Caco-2 (cell line): ENCODE data around the gene MYO5B. TPM values are rescaled to one million over a fixed set of nuclear protein-coding genes. Genes with fewer than 3 reads are reported as not detected.

ENCODE experiments used
- BruUV-seq: library from RNA; stranded (reverse); fragments of 400-500 nt; replicated peaks from 2 replicates; lab custom pipeline; 2021; lab: Mats Ljungman, UMichigan
- CTCF ChIA-PET: fragments of 300-600 bp; sonication (Branson Sonifier 250); formaldehyde crosslinking; loops from one replicate; lab custom pipeline; 2022; ENCODE audit warnings: antibody characterized with exemption; lab: Charles Lee
- POLR2A ChIA-PET: fragments of 300-600 bp; sonication (Branson Sonifier 250); formaldehyde crosslinking; loops from one replicate; lab custom pipeline; 2022; ENCODE audit warnings: antibody characterized with exemption; lab: Charles Lee
- DNase-seq, 2 experiments: peaks; one replicate each; pipeline versions ENCODE4 v3.0.0 to v3.0.0-alpha.2; 2020 to 2022
- H3K27me3 ChIP-seq: replicated peaks from 2 replicates; pipeline ENCODE4 v1.6.0; 2011; ENCODE audit warnings: low read length; ENCODE audit not compliant: control insufficient read depth, insufficient read depth
- H3K36me3 ChIP-seq: 2 replicates; pipeline ENCODE4 v1.5.1; 2011; ENCODE audit warnings: low read length; ENCODE audit not compliant: control insufficient read depth, insufficient read depth
- H3K4me1 ChIP-seq: fragments of 250-450 bp; sonication (Bioruptor Pico); 2 replicates; pipeline ENCODE4 v1.5.1; 2020; ENCODE audit warnings: mild to moderate bottlenecking
- H3K4me3 ChIP-seq: 2 replicates; pipeline ENCODE4 v1.5.1; 2011; ENCODE audit warnings: low read depth, mild to moderate bottlenecking, control low read depth, low read length
- H3K9me3 ChIP-seq: fragments of 250-450 bp; sonication (Bioruptor Pico); 2 replicates; pipeline ENCODE4 v1.5.1; 2020; ENCODE audit warnings: mild to moderate bottlenecking, moderate library complexity
- H3K27ac Mint-ChIP-seq: one replicate; pipeline ENCODE4 v1.8.0; 2022; ENCODE audit warnings: mixed read lengths; ENCODE audit not compliant: unreplicated experiment
- H3K27me3 Mint-ChIP-seq: one replicate; pipeline ENCODE4 v1.8.0; 2022; ENCODE audit warnings: mixed read lengths; ENCODE audit not compliant: insufficient read depth, unreplicated experiment
- H3K36me3 Mint-ChIP-seq: one replicate; pipeline ENCODE4 v1.8.0; 2022; ENCODE audit warnings: mild to moderate bottlenecking, mixed read lengths; ENCODE audit not compliant: insufficient read depth, unreplicated experiment
- H3K4me1 Mint-ChIP-seq: one replicate; pipeline ENCODE4 v1.8.0; 2022; ENCODE audit warnings: low read depth, mixed read lengths; ENCODE audit not compliant: unreplicated experiment
- H3K4me3 Mint-ChIP-seq: one replicate; pipeline ENCODE4 v1.8.0; 2022; ENCODE audit warnings: mild to moderate bottlenecking, moderate library complexity, mixed read lengths; ENCODE audit not compliant: unreplicated experiment
- H3K9me3 Mint-ChIP-seq: one replicate; pipeline ENCODE4 v1.8.0; 2022; ENCODE audit warnings: mixed read lengths; ENCODE audit not compliant: unreplicated experiment
- intact Hi-C: fragments of 100-400 bp; cut with micrococcal nuclease; formaldehyde crosslinking; loops from one replicate; pipeline ENCODE4 v1.10.0; 2022; ENCODE audit not compliant: unreplicated experiment
- total RNA-seq: library from RNA; stranded (reverse); gene quantifications from 2 replicates; pipeline ENCODE4 v1.2.3, GENCODE V29; 2022
- TF ChIP-seq, protein P1 (sequence below), 2 experiments: fragments of 200-600 bp in 1 of 2; IDR thresholded peaks; 1 replicate in 1 of 2; 2 replicates in 1 of 2; pipeline versions ENCODE4 v1.5.1 to v1.8.0; 2011 to 2022; ENCODE audit warnings: antibody characterized with exemption in 1 of 2, control low read depth in 1 of 2, inconsistent platforms in 1 of 2, low read depth in 1 of 2, low read length in 1 of 2, mild to moderate bottlenecking in 1 of 2, moderate library complexity in 1 of 2; ENCODE audit not compliant: insufficient read depth in 1 of 2, severe bottlenecking in 1 of 2, unreplicated experiment in 1 of 2

MYO5B gene
- total RNA-seq, 1 experiment from 2014 or later = 28.3 TPM

DNA sequence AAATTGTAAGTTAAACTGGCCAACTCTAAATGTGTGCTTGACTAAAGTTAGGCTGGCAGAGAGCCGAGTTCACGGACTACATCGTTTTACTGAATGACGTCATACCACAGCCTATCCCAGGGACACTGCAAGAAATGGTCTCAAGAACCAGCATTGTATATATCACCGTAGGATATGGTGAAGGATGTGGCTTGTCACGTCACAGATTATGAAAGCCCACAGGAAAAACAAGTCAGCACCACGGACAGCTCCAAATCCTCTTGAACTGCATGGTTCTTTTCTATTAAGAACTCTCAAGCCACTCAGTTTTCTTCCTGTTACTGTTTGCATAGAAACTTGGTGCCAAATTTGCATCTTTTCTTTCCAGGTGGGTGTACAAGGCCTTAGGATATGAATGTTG, 296.5 kb downstream of the MYO5B start:
- intact Hi-C loops = no loop called here
- Mint-ChIP-seq H3K9me3 (no peaks in the 10 kb centered on the region), H3K36me3 (no peaks in the 10 kb centered on the region), H3K4me1 (no peaks in the 10 kb centered on the region), H3K27ac (no peak overlapping the region), H3K4me3 (no peak overlapping the region), H3K27me3 (no peaks in the 10 kb centered on the region)
- Histone ChIP-seq H3K27me3 (no peaks in the 10 kb centered on the region), H3K36me3 (no peaks in the 10 kb centered on the region; the same call in 1 of the 2 replicates), H3K4me1 (no peaks in the 10 kb centered on the region), H3K4me3 (no peak overlapping the region), H3K9me3 (no peaks in the 10 kb centered on the region)
- BruUV-seq = no TSS peak
- CTCF ChIA-PET = no interaction called here
- TF ChIP-seq, protein P1, sequence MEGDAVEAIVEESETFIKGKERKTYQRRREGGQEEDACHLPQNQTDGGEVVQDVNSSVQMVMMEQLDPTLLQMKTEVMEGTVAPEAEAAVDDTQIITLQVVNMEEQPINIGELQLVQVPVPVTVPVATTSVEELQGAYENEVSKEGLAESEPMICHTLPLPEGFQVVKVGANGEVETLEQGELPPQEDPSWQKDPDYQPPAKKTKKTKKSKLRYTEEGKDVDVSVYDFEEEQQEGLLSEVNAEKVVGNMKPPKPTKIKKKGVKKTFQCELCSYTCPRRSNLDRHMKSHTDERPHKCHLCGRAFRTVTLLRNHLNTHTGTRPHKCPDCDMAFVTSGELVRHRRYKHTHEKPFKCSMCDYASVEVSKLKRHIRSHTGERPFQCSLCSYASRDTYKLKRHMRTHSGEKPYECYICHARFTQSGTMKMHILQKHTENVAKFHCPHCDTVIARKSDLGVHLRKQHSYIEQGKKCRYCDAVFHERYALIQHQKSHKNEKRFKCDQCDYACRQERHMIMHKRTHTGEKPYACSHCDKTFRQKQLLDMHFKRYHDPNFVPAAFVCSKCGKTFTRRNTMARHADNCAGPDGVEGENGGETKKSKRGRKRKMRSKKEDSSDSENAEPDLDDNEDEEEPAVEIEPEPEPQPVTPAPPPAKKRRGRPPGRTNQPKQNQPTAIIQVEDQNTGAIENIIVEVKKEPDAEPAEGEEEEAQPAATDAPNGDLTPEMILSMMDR (IDR thresholded peaks at IDR 0.05; ENCODE audit: insufficient read depth in 1 of 2, low read depth in 1 of 2, low read length in 1 of 2, severe bottlenecking in 1 of 2, unreplicated experiment in 1 of 2) = no peak
- POLR2A ChIA-PET = no interaction called here
- DNase-seq = peak; percentile 39 to 42

DNA sequence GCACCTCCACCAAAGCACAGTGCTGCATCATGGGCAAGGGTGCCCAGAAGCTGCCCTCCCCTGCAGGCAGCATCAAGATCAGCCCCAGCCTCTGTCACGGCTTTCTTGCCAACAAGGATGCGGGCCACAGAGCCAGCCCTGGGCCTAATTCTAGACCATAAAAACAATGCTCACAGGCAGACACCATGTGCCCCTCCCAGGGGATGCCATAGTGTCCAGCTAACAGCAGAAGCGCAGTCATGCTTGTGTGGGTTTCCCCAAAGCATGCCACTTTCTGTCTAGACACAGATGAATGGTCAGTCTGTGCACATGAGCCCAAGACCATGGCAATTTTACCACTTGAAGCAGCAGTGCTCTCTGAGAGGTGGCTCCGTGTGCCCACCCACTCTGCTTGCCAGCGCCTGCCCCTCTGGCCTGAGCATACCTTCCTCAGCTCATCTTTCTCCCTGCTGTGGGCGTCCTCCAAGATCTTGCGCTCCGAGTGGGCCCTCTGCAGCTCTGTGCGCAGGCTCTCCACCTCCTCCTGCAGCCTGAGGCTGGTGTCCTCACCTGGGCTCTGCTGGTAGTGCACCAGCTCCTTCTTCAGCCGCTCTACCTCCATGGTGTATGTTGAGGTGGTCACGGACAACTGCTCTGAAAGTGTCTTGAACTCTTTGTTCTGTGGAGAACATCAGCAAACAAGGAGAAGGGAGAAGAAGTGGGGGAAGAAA, 300.3 kb downstream of the MYO5B start:
- Mint-ChIP-seq H3K9me3 (no peaks in the 10 kb centered on the region), H3K27me3 (no peaks in the 10 kb centered on the region), H3K4me1 (no peaks in the 10 kb centered on the region), H3K4me3 (no peak overlapping the region), H3K27ac (no peak overlapping the region), H3K36me3 (no peaks in the 10 kb centered on the region)
- no peaks in the 10 kb centered on the region; the same call in 1 of the 2 replicates for H3K36me3 ChIP-seq
- ChIA-PET POLR2A (no interaction called here), CTCF (no interaction called here)
- no peaks in the 10 kb centered on the region for H3K27me3 ChIP-seq
- BruUV-seq = no TSS peak
- DNase-seq = no peak
- no peaks in the 10 kb centered on the region for H3K9me3 ChIP-seq
- intact Hi-C loops = no loop called here
- H3K4me3 ChIP-seq = no peak overlapping the region
- no peaks in the 10 kb centered on the region for H3K4me1 ChIP-seq
- TF ChIP-seq, protein P1 (IDR thresholded peaks at IDR 0.05; ENCODE audit: insufficient read depth in 1 of 2, low read depth in 1 of 2, low read length in 1 of 2, severe bottlenecking in 1 of 2, unreplicated experiment in 1 of 2) = no peak

DNA sequence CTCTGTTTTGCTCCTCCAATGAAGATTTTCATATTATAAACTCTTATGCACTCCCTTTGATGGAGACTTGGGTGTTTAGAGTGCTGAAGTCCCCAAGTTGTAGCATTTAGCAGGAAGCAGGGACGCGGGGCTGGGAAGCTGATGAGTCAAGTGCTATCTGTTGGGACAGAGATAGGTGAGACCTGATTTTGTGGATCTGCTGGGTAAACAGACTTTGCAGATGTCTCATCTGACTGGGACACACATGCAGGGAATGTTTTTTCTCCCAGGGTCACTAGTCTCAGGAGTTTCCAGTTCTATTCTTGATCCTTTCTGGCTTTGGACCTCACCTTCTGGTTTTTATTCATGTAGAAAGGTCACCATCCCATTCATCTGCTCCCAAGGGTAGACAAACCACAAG, 301.9 kb downstream of the MYO5B start:
- Mint-ChIP-seq H3K4me1 (no peaks in the 10 kb centered on the region), H3K4me3 (no peak overlapping the region), H3K27me3 (no peaks in the 10 kb centered on the region), H3K36me3 (no peaks in the 10 kb centered on the region), H3K9me3 (no peaks in the 10 kb centered on the region), H3K27ac (no peak overlapping the region)
- no peak overlapping the region for H3K4me3 ChIP-seq
- BruUV-seq = no TSS peak
- intact Hi-C loops = no loop called here
- H3K4me1 ChIP-seq = no peaks in the 10 kb centered on the region
- no peak for DNase-seq
- POLR2A ChIA-PET = no interaction called here
- H3K9me3 ChIP-seq = no peaks in the 10 kb centered on the region
- CTCF ChIA-PET = no interaction called here
- no peaks in the 10 kb centered on the region for H3K27me3 ChIP-seq
- no peaks in the 10 kb centered on the region for H3K36me3 ChIP-seq
- TF ChIP-seq, protein P1 (IDR thresholded peaks at IDR 0.05; ENCODE audit: insufficient read depth in 1 of 2, low read depth in 1 of 2, low read length in 1 of 2, severe bottlenecking in 1 of 2, unreplicated experiment in 1 of 2) = no peak
